ENCODE measurements around the gene PAAF1. TPM values are rescaled to one million over a fixed set of nuclear protein-coding genes. Genes with fewer than 3 reads are reported as not detected.

PAAF1 gene
- total RNA-seq, 2 donors from 2014 or later = 32.0 to 40.6 TPM

DNA sequence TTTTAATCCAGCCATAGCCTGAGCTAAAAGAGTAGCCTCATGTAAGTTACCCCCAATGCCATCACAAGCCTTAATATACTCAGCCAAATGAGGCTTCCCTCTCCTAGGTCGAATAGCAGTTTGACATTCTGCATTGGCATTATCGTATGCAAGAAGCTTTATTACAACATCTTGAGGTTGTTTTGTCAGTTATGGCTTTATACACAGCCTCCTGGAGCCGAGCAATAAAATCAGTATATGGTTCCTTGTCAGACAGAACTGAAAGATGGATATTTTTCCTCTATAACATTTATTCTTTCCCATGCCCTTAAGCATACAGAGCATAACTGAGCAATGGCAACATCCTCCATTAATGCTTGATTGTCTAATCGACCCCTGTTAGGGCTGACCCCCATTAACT lies 68.6 kb downstream of the PAAF1 start:
- Mint-ChIP-seq H3K27me3 (no peaks in the 10 kb centered on the region), H3K27ac (no peak overlapping the region), H3K4me3 (no peak overlapping the region), H3K36me3 (ENCODE audit: low read depth) (no peaks in the 10 kb centered on the region), H3K9me3 (peaks cover 3% of the 10 kb centered on the region), H3K4me1 (no peaks in the 10 kb centered on the region)
- ATAC-seq (replicated peaks) = no peak

DNA sequence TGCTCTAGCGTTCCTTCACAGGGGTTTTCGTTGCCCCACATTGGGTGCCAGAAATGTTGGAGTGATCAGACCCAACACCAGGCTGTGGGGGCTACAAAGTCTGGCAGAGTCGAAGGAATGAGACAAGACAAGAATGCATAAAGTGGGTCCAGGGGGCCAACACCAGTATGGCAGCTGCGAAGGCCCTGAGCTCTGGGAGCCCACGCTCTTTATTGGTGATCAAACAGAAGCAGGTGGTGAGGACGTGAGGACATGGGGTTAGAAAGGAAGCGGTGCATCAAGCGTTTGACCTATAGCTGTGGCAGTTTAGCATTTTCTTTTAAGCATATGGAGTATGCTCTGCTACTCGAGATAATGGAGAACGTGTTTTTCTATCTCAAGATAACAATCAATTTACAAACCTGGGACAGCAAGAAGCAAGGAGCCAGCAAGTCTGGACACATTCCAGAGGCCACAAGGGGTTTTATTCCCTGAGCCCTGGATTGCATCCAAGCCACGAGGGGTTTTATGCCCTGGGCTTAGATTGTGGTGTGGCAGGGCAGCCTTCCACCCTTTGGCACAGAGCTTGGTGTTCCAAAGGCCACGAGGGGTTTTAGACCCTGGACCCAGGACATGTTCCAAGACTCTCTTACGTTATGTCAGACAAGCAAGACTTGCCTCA lies 70.1 kb downstream of the PAAF1 start:
- no peaks in the 10 kb centered on the region for H3K36me3 Mint-ChIP-seq (ENCODE audit: low read depth)

DNA sequence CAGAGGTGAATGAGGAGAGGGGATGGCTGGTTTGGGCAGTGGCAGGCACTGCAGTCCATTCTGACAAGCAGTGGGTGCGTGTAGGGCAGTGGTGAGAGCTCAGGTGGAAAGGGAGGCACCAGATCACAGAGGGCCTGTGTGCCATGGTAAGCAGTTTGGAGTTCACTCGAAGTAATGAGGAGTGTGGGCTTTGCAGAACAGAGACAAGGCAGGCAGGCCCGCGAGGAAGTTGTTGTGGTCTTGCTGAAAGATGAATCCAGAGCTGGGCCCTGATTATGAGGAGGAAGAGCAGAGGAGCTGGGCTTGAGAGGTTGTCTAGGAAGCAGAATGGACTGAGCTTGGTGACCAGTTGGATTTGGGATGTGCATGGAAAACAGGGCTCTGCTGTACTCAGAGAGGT lies 72.4 kb downstream of the PAAF1 start:
- Mint-ChIP-seq H3K27me3 (no peaks in the 10 kb centered on the region), H3K27ac (no peak overlapping the region), H3K4me1 (no peaks in the 10 kb centered on the region), H3K4me3 (no peak overlapping the region), H3K36me3 (ENCODE audit: low read depth) (no peaks in the 10 kb centered on the region), H3K9me3 (no peaks in the 10 kb centered on the region)
- ATAC-seq (replicated peaks) = no peak

More for the DNA sequence above, 70.1 kb downstream of the PAAF1 start:
- Mint-ChIP-seq H3K9me3 (no peaks in the 10 kb centered on the region), H3K4me3 (no peak overlapping the region), H3K27me3 (no peaks in the 10 kb centered on the region), H3K4me1 (no peaks in the 10 kb centered on the region), H3K27ac (no peak overlapping the region)
- no peak for ATAC-seq (replicated peaks)

DNA sequence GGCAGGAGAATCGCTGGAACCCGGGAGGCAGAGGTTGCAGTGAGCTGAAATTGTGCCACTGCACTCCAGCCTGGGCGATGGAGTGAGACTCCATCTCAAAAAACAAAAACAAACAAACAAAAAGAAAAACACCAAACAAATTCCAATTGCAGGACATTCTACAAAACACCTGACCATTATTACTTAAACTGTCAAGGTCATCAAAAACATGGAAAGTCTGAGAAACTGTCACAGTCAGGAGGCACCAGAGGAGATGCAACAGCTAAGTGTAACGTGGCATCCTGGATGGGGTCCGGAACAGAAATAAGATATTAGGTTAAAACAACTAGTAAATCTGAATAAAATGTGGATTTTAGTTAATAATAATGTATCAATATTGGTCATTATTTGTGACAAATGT lies 73.1 kb downstream of the PAAF1 start:
- H3K27ac Mint-ChIP-seq = no peak overlapping the region
- no peak for ATAC-seq (replicated peaks)
- no peaks in the 10 kb centered on the region for H3K27me3 Mint-ChIP-seq
- H3K9me3 Mint-ChIP-seq = no peaks in the 10 kb centered on the region
- no peaks in the 10 kb centered on the region for H3K36me3 Mint-ChIP-seq (ENCODE audit: low read depth)
- H3K4me1 Mint-ChIP-seq = no peaks in the 10 kb centered on the region
- no peak overlapping the region for H3K4me3 Mint-ChIP-seq

DNA sequence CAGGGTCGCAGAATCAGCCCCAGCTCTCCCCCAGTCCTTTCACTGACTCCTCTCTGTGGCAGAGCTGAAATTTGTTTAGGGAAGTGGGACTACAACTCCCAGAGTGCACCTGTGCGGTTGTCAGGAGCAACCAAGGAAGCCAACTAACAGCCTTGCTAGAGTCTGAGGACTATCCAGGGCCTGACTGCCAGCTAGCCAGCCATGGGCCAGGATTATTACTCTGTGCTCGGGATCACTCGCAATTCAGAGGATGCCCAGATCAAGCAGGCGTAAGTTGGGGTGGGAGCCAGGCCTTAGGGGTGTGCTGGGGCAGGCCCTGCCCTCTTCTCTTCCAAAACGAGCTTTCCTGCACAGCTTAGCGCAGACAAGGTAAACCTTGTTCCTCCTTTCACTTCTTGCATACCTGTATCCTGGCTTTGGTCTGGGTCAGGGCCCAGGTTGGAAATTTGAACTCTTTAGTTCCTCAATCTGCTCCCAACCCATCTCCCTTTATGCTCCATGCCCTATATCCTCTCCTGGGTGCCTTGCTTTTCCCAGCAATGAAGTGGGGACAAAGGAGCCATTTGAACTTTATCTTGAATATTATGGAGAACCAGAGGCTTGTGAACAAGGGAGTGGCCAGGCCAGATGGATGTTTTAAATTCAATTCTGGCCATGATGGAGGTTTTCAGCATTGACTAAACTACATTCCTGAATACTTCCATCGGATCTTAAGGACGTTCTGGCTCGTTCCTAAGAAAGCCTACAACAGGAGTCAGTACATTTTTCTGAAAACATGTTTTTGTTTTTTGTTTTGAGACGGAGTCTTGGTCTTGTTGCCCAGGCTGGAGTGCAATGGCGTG lies 74.3 kb downstream of the PAAF1 start, which contains the start of gene DNAJB13:
Gene DNAJB13, plus strand, starts transcription at position 158 of the 842 bp plus-strand sequence. Its CDS starts 44 bp downstream, at position 202.
- peak; percentile 34 for ATAC-seq (replicated peaks)
- Mint-ChIP-seq H3K36me3 (ENCODE audit: low read depth) (no peaks in the 10 kb centered on the region), H3K4me3 (no peak within 1 kb of the TSS), H3K27me3 (no peaks in the 10 kb centered on the region), H3K27ac (no peak within 1 kb of the TSS), H3K4me1 (no peaks in the 10 kb centered on the region), H3K9me3 (no peaks in the 10 kb centered on the region)

DNA sequence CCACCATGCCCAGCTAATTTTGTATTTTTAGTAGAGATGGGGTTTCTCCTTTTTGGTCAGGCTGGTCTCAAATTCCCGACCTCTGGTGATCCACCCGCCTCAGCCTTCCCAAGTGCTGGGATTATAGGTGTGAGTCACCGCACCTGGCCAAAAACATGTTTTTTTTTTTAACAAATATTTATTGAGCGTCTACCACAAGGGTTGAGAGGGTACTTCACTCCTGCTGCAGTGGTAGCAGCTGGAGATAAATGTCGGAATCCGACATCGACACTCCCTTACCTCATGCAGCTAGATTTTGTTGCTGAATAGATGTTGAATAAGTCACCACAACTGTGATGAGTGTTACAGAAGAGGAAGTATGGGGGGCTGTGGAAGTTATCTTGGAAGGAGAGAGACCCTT lies 75.0 kb downstream of the PAAF1 start:
- H3K4me1 Mint-ChIP-seq = no peaks in the 10 kb centered on the region
- ATAC-seq (replicated peaks) = no peak
- no peaks in the 10 kb centered on the region for H3K9me3 Mint-ChIP-seq
- H3K27ac Mint-ChIP-seq = no peak overlapping the region
- no peaks in the 10 kb centered on the region for H3K36me3 Mint-ChIP-seq (ENCODE audit: low read depth)
- H3K27me3 Mint-ChIP-seq = peaks cover 3% of the 10 kb centered on the region
- no peak overlapping the region for H3K4me3 Mint-ChIP-seq

DNA sequence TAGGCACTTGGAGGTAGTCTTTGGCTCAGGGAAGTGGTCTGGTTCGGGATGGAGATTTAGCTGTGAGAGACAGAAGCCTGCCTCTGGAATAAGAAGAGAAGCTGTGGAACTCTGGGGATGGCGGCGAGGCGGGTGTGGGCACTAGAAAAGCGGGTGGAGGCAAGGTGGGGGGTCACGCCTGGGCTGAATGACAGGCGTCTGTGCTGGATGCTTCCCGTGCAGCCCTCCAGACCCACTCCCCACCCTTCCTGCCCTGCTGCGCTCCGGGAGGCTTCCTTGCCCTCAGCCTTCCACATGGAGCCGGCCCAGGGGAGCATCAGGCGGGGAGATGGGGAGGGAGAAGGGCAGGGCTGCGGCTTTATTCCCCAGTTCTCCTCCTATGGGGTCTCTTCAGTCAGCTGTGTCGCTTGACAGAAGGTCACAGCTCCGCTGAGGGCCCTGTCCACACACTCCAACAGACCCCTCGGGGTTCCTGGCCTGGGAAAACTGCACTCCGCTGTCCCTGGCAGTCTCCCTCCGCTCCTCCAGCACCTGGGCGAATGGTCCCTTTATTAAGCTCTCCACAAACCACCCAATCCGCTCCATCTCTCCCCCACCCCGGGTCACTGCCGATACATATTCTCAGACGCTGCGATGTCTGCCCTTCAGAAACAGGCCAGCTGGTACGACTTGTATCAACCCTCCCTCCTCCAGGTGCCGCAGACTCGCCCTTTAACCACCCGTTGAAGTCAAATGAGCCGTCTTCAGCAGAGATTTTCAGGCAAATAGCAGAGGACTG lies 80.3 kb downstream of the PAAF1 start:
- H3K27me3 Mint-ChIP-seq = peaks cover 9% of the 10 kb centered on the region
- no peaks in the 10 kb centered on the region for H3K36me3 Mint-ChIP-seq (ENCODE audit: low read depth)
- H3K9me3 Mint-ChIP-seq = no peaks in the 10 kb centered on the region
- H3K4me1 Mint-ChIP-seq = peaks cover 5% of the 10 kb centered on the region
- no peak for ATAC-seq (replicated peaks)
- peak overlapping the region; percentile 45 for H3K4me3 Mint-ChIP-seq
- peak overlapping the region; percentile 65 for H3K27ac Mint-ChIP-seq

DNA sequence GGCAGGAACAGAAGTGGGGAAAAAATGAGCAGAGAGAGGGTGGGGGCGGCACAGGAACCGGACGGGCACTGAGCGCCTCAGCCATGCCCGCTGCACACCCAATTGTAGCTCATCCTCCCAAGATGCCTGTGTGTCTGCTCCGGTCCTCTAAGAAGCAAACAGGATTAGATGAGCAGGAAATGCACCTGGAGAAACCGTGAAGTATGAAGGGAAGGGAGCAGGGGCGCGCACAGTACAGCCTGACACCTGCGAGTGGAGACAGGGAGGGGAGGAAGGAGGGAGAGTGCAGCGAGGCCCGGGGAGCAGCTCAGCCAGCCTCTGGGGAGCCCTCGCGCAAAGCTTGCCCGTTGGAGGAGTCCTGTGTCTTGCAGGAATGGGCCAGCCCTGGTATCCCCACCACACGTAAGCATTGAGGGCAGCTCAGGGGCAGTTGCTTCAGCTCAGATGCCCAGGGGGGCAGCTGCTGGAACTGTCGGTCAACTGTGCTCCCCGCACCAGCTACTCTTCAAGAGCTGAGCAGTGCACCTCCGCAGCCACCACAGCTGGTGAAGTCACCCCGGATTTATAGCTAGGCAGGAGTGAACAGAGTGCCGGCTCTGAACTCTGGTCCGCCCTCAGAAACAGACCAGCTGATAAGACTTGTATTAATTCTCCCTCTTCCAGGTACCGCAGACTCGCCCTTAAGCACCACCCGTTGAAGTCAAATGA lies 81.0 kb downstream of the PAAF1 start:
- no peak for ATAC-seq (replicated peaks)
- Mint-ChIP-seq H3K4me3 (peak overlapping the region; percentile 45), H3K27ac (peak overlapping the region; percentile 63), H3K36me3 (ENCODE audit: low read depth) (no peaks in the 10 kb centered on the region), H3K27me3 (peaks cover 9% of the 10 kb centered on the region), H3K9me3 (no peaks in the 10 kb centered on the region), H3K4me1 (peaks cover 5% of the 10 kb centered on the region)

DNA sequence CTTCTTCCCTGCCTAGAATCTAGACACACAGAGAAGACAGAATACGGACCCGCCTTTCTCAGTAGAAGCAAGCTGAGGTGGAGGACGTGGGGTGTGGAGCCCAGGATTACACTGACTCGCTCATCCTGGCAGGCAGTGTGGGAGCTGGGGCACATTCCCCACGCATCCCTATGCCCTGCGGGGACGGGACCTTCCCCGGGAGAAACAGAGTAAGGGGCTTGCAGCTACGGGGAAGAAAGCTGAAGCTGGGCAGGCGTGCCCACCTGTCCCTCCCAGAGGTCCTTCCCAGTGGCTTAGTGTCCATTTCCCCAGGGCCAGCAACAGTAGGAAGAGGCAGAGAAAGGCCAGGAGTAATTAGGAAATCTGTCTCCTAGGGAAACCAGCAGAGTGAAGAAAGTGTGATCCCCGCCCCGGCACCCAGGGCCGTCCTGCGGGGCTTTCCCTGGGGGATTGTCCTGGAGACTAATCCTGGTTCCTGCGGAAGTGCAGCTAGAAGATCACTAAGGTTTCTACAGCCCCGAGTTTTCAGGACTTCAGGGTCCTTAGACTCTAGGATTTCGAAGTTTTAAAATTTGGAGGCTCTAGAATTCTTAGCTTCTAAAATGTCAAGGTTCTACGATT lies 81.8 kb downstream of the PAAF1 start:
- ATAC-seq (replicated peaks) = no peak
- H3K36me3 Mint-ChIP-seq (ENCODE audit: low read depth) = no peaks in the 10 kb centered on the region
- no peak overlapping the region for H3K27ac Mint-ChIP-seq
- H3K4me3 Mint-ChIP-seq = no peak overlapping the region
- peaks cover 9% of the 10 kb centered on the region for H3K27me3 Mint-ChIP-seq
- peaks cover 5% of the 10 kb centered on the region for H3K4me1 Mint-ChIP-seq
- no peaks in the 10 kb centered on the region for H3K9me3 Mint-ChIP-seq

DNA sequence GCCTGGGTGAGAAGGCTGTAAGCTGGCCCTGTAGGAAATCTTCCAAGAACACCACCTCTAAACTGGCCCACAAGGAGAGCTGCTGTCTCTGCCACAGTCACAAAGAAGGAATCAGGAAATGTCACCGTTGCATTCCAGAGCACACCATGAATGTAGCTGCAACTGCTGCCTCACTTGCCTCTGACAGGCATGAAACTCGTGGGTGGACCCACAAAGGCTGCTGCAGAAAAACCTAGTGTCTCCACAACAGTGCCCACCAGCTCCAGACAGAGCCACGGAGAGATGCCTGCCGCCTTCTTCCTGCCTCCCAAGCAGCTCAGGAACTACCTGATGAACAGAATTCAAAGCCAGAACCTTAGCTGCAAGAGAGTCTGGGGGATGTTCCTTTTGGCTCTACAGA lies 84.5 kb downstream of the PAAF1 start:
- H3K4me1 Mint-ChIP-seq = peaks cover 14% of the 10 kb centered on the region
- H3K9me3 Mint-ChIP-seq = no peaks in the 10 kb centered on the region
- H3K27me3 Mint-ChIP-seq = peaks cover 9% of the 10 kb centered on the region
- H3K4me3 Mint-ChIP-seq = no peak overlapping the region
- no peak for ATAC-seq (replicated peaks)
- no peak overlapping the region for H3K27ac Mint-ChIP-seq
- no peaks in the 10 kb centered on the region for H3K36me3 Mint-ChIP-seq (ENCODE audit: low read depth)

DNA sequence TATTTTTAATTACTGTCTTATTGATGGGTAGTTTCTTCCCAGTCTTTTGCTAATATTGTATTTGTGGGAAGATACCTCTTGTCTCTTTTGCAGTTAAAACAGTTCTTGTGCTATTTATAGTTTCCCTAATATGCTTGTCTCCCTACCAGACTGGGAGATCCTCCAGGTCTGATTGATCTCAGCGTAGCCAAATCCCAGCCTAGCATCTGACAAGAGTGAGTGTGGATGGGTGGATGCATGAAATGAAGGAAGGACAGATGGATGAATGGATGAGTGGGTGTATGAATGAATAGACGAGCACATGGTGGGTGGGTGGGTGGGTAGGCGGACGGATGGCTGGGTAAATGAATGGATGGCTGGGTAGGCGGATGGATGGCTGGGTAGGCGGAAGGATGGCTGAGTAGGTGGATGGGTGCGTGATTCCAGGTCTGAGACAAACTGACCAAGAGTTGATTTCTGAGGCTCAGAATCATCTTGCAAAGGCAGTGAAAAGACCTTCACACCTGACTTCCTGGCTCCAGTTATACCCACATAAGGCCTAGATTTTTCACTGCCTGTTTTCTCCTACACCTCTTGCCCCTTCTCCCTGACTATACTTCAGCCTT lies 85.4 kb downstream of the PAAF1 start:
- no peak overlapping the region for H3K4me3 Mint-ChIP-seq
- H3K36me3 Mint-ChIP-seq (ENCODE audit: low read depth) = no peaks in the 10 kb centered on the region
- H3K4me1 Mint-ChIP-seq = peaks cover 14% of the 10 kb centered on the region
- H3K27me3 Mint-ChIP-seq = peaks cover 5% of the 10 kb centered on the region
- no peaks in the 10 kb centered on the region for H3K9me3 Mint-ChIP-seq
- ATAC-seq (replicated peaks) = no peak
- no peak overlapping the region for H3K27ac Mint-ChIP-seq

DNA sequence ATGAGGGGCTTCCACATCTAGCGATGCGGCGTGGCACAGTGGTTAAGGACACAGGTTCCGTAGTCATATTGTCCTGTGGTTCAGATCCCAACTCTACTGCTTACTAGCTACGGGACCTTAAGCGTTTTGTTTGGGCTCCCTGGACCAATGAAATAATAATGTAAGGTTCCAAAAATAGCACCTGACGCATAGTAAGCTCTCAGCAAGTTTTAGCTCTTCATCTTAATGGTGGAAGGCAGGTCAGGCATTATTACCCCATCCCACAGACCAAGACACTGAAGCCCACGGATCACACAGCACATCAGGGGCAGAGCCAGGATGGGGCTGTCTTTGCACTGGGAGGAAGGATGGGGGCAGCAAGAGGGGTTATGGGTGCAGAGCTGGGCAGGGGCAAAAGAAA lies 87.1 kb downstream of the PAAF1 start:
- H3K27me3 Mint-ChIP-seq = no peaks in the 10 kb centered on the region
- H3K4me1 Mint-ChIP-seq = peaks cover 13% of the 10 kb centered on the region
- peak overlapping the region; percentile 42 for H3K27ac Mint-ChIP-seq
- H3K9me3 Mint-ChIP-seq = no peaks in the 10 kb centered on the region
- no peak for ATAC-seq (replicated peaks)
- H3K4me3 Mint-ChIP-seq = peak overlapping the region; percentile 41
- H3K36me3 Mint-ChIP-seq (ENCODE audit: low read depth) = no peaks in the 10 kb centered on the region

DNA sequence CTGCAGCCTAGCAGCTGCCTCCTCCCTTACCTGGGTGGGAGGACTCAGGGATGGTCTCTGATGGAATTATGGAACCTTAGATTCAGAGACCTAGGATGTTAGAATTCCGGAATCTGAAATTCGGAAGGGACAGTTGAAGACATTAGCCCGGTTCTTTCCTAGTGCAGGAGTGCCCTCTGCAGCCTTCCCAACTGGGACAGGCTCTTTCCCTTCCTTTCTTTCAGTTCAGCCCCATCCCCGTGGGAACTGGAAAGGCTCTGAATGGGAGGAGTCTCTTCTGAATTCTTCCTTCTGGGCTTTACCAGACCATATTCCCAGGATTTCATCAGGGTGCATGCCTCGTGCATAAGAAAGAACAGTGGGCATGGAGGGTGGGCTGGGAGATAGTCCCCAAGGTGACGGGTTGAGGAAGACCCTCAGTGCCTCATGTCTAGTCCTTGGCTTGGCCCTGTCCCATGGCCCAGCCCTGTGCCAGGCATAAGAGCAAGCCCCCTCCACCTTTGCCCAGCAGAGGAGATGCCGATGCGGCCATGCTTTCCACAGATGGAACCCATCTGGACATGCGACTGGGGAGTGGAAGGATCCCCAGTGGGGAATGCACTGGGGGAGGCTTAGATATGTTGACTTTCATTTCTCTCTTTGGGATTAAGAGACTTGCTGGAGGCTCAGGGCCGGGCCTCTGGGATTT lies 88.4 kb downstream of the PAAF1 start:
- Mint-ChIP-seq H3K4me1 (peaks cover 21% of the 10 kb centered on the region), H3K36me3 (ENCODE audit: low read depth) (no peaks in the 10 kb centered on the region), H3K27ac (no peak overlapping the region), H3K9me3 (no peaks in the 10 kb centered on the region), H3K4me3 (peak overlapping the region; percentile 41), H3K27me3 (no peaks in the 10 kb centered on the region)
- ATAC-seq (replicated peaks) = no peak

Measured in activated T-helper 17 cell treated with anti-CD3 and anti-CD28 coated beads, Interleukin-2, amount 50 U/mL, for 72 hours (primary cell).